Activated CD8-positive, alpha-beta memory T cell treated with anti-CD3 and anti-CD28 coated beads for 1 hour (primary cell): ENCODE results near the gene COMMD3.

ENCODE experiments used
- DNase-seq, 2 donors: peaks; one replicate each; pipeline ENCODE4 v3.0.0-alpha.2; 2020; ENCODE audit warnings: low read depth in 1 of 2; ENCODE audit errors: extremely low read depth in 1 of 2

COMMD3 gene

GRCh38 chr10:22319547-22319979 lies 3.4 kb downstream of the COMMD3 start:
- no peak for DNase-seq

- DNase-seq: no peak
These were observed 3.9 kb downstream of the COMMD3 start for GRCh38 chr10:22319980-22320558.

DNA sequence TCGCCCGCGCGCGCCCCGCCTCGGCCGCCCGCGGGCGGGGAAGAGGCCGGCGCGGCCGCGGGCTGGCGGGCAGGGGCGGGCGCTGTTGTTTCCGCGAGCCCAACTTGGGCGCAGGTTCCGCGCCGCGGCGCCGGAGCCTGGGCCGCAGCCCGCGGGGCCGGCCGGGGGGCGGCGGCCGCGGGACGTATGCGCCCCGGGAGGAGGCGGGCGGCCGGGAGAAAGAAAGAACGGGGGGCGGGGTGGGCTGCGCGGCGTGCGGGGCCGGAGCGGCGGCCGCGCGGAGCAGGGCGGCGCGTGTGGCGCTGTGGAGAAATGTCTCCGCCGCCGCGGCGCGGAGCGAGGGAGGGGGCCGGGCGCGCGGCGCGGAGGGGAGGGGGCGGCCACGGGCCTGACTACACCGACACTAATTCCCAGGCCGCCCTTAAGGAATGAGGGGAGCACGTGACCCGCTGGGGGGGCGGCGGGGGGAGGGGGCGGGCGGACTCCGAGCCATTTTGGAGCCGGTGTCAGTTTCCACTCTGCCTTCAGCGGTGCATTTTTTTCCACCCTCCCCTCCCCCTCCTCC lies 4.5 kb downstream of the COMMD3 start, which contains the start of gene BMI1:
Gene BMI1, plus strand, starts transcription at position 509 of the 565 bp plus-strand sequence. CDS start 5,351 bp downstream, outside the sequence.
- no peak for DNase-seq

- DNase-seq: no peak
These were observed 5.2 kb downstream of the COMMD3 start for GRCh38 chr10:22321156-22321923.

GRCh38 chr10:22321924-22322640 lies 5.9 kb downstream of the COMMD3 start:
- DNase-seq: no peak

- no peak for DNase-seq
These were observed 6.5 kb downstream of the COMMD3 start for GRCh38 chr10:22322641-22323160.

- DNase-seq: no peak
These were observed 7.5 kb downstream of the COMMD3 start for GRCh38 chr10:22323538-22324305.

DNA sequence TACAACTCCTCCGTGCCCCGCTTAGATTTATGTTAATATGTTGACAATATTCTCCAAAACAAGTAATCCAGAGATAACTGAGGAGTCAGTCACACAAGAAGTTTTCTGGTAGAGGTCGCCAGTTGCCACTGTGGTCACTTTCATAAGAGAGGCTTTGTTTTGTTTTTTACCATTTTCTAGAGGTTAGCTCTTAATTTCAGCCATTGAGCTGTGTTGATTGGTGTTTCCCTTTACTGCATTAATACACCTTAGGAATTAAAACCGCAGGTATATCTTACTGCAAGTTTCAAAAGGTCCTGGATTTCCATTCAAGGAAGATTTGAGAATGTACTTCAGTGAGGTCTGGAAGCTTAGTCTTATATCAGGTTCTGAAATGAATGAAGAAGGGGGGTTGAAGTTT lies 8.2 kb downstream of the COMMD3 start:
- DNase-seq: no peak

- DNase-seq: no peak
These were observed 8.7 kb downstream of the COMMD3 start for GRCh38 chr10:22324893-22325271.

GRCh38 chr10:22325272-22326144 lies 9.3 kb downstream of the COMMD3 start:
- DNase-seq: peak in 1 of 2 donors; percentile 58

- DNase-seq: no peak
These were observed 10.0 kb downstream of the COMMD3 start for GRCh38 chr10:22326145-22326702.

- no peak for DNase-seq
These were observed 13.0 kb downstream of the COMMD3 start for GRCh38 chr10:22329150-22329549.

- no peak for DNase-seq
These were observed 16.0 kb downstream of the COMMD3 start for GRCh38 chr10:22332116-22332692.

DNA sequence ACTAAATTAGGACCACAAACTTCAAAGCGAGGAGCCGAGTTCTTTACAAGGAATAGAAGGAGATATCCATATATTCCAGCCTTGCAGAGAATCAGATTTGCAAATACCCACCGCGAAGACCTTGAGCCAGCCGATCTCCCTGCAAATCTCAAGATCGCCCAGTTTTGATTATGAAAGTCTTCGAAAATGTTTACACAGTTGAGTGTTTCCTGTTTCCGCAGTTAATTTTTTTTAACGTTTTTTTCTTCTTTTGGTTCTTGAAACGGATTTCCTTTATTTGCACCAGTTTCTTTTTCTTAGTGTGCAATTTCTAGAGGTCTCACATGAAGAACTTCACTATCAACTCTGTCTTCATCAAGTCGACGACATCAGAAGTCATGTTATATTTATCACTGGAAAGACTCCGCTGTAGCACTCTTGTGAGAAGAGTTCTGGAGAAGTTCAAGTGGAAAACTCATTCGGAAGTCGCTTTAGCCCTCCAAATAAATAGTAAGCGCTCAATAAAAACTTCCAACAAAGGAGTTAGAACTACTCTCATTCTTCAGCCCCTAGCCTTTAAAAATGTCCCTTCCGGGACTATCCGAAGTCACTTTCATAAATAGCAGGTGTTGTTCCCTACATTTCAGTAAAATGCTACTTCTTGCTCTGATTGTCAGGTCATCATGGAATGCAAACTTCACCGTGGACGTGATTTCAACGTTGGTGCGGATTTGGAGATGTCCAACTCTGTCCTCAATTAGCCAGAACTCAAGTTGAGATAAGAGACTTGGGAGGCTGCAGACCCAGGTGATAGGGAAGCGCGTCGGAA lies 17.2 kb downstream of the COMMD3 start:
- DNase-seq: no peak

GRCh38 chr10:22333975-22334282 lies 17.7 kb downstream of the COMMD3 start:
- no peak for DNase-seq

GRCh38 chr10:22334414-22335172 lies 18.4 kb downstream of the COMMD3 start:
- DNase-seq: no peak

- DNase-seq: no peak
These were observed 19.2 kb downstream of the COMMD3 start for GRCh38 chr10:22335173-22335933.
